NCI-H1417 (cell line): ENCODE results near the gene PRSS27.
A peak's percentile ranks its signal among the peaks of the same experiment; 100 is the strongest.

Experiments
- DNase-seq, 3 experiments: peaks; one replicate each; lab custom pipeline; 2025; lab: John Stamatoyannopoulos, UW

Gene PRSS27

GRCh38 chr16:2720064-2720457 lies at the start of gene PRSS27:
Gene PRSS27 (minus strand): TSS chr16:2720224. CDS start chr16:2720160, 64 bp downstream.
- no peak for DNase-seq

- no peak for DNase-seq
Measured at GRCh38 chr16:2769675-2770056, 49.6 kb upstream of the PRSS27 start.

- DNase-seq: no peak
Measured at GRCh38 chr16:2769100-2769529, 49.1 kb upstream of the PRSS27 start.

GRCh38 chr16:2768403-2769089 lies 48.5 kb upstream of the PRSS27 start:
- no peak for DNase-seq

GRCh38 chr16:2767891-2768290 lies 47.9 kb upstream of the PRSS27 start:
- DNase-seq: no peak

- DNase-seq: no peak
Measured at GRCh38 chr16:2767140-2767731, 47.2 kb upstream of the PRSS27 start.

- no peak for DNase-seq
Measured at GRCh38 chr16:2766430-2767139, 46.6 kb upstream of the PRSS27 start.

- peak in 1 of 3 experiments; percentile 36 for DNase-seq
Measured at GRCh38 chr16:2765462-2766404, 45.7 kb upstream of the PRSS27 start.

GRCh38 chr16:2764718-2765117 lies 44.7 kb upstream of the PRSS27 start:
- DNase-seq: no peak

- DNase-seq: peak in 1 of 3 experiments; percentile 24
Measured at GRCh38 chr16:2763173-2763572, 43.1 kb upstream of the PRSS27 start.

- no peak for DNase-seq
Measured at GRCh38 chr16:2762711-2763110, 42.7 kb upstream of the PRSS27 start.

GRCh38 chr16:2761886-2762583 lies 42.0 kb upstream of the PRSS27 start:
- DNase-seq: no peak

- no peak for DNase-seq
Measured at GRCh38 chr16:2761472-2761871, 41.4 kb upstream of the PRSS27 start.

- DNase-seq: no peak
Measured at GRCh38 chr16:2757344-2757743, 37.3 kb upstream of the PRSS27 start.

- no peak for DNase-seq
Measured at GRCh38 chr16:2756288-2757015, 36.4 kb upstream of the PRSS27 start.

GRCh38 chr16:2755158-2755557 lies 35.1 kb upstream of the PRSS27 start:
- no peak for DNase-seq

GRCh38 chr16:2753733-2754020 lies 33.7 kb upstream of the PRSS27 start:
- no peak for DNase-seq

- DNase-seq: peak; percentile 91 to 93 (median 93)
Measured at GRCh38 chr16:2752850-2753732, 33.1 kb upstream of the PRSS27 start.

- DNase-seq: peak; percentile 98 to 99 (median 99)
Measured at GRCh38 chr16:2752035-2752849, 32.2 kb upstream of the PRSS27 start, which contains the start of gene SRRM2. Gene SRRM2 (plus strand): TSS chr16:2752638. CDS start chr16:2756365, 3,727 bp downstream.
